Astrocyte of the cerebellum (primary cell): ENCODE measurements around the gene SIM2.

Source experiments
- DNase-seq: peaks from one replicate; pipeline ENCODE4 v3.0.0-alpha.2; 2011; ENCODE audit warnings: low read depth
- H3K4me3 ChIP-seq: 2 replicates; pipeline ENCODE4 v1.5.1; 2011; ENCODE audit warnings: mild to moderate bottlenecking, low read depth, low read length, moderate library complexity
- CTCF ChIP-seq: IDR thresholded peaks from 2 replicates; pipeline ENCODE4 v1.5.1; 2012; ENCODE audit warnings: low read length, low read depth, moderate library complexity, mild to moderate bottlenecking; ENCODE audit errors: missing control alignments
- in situ Hi-C: cut with HindIII; loops from 2 replicates; pipeline ENCODE4 v1.10.0; 2017; ENCODE audit warnings: low sequenced_read_pairs

Gene SIM2

GRCh38 chr21:36703626-36704280, 4.8 kb downstream of the SIM2 start:
- TF ChIP-seq CTCF, result no peak
- in situ Hi-C loops, result no loop called here
- no peak overlapping the region for H3K4me3 ChIP-seq
- no peak for DNase-seq

GRCh38 chr21:36704281-36704957, 5.5 kb downstream of the SIM2 start:
- no peak overlapping the region for H3K4me3 ChIP-seq
- no peak for DNase-seq
- TF ChIP-seq CTCF, result no peak
- in situ Hi-C loops, result no loop called here

- in situ Hi-C loops, result no loop called here
- DNase-seq, result no peak
- no peak overlapping the region for H3K4me3 ChIP-seq
- no peak for TF ChIP-seq CTCF
Observed at GRCh38 chr21:36704958-36705678, 6.2 kb downstream of the SIM2 start.

- peak; percentile 12 for TF ChIP-seq CTCF
- H3K4me3 ChIP-seq, result no peak overlapping the region
- no peak for DNase-seq
- in situ Hi-C loops, result no loop called here
Observed at GRCh38 chr21:36705679-36706481, 7.0 kb downstream of the SIM2 start.

GRCh38 chr21:36706482-36706852, 7.6 kb downstream of the SIM2 start:
- in situ Hi-C loops, result no loop called here
- DNase-seq, result no peak
- no peak overlapping the region for H3K4me3 ChIP-seq
- no peak for TF ChIP-seq CTCF
